Measurements from ENCODE around the gene LIN7B.

Gene LIN7B

DNA sequence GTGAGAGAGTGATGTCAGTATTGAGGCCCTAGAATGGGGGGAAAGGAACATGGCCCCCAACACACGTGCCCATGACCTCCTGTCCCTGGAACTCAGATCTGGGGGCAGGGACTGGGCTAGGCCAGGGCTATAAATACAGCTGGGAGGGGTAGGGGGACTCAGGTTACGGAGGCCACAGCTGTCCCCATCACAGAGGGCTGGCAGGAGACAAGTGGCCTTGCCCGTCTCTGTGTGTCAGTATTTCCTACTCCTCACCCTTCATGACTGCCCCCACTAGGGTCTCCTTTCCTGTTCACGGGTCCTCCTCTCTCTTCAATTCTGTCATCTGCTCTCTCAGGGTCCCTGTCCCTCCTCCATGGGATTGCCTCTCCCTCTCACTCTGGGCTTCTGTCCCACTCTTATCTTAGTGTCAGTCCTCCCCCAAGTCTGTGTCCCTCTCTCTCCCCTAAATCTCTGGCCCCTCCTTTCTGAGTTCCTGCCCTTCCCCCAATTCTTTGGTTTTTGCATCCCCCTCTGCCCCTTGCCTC is 41.7 kb downstream of the LIN7B start:
- TF ChIP-seq YY1 (IDR thresholded peaks at IDR 0.05; ENCODE audit: insufficient read depth, insufficient read length): no peak
- no peak for TF ChIP-seq ZNF274 (IDR thresholded peaks at IDR 0.05; ENCODE audit: low read depth, low read length)
- TF ChIP-seq SUZ12 (IDR thresholded peaks at IDR 0.05; ENCODE audit: extremely low read depth, insufficient read depth, insufficient read length): no peak
- Histone ChIP-seq H3K4me1 (ENCODE audit: insufficient read depth, insufficient read length) (peaks cover 6% of the 10 kb centered on the region), H3K9ac (ENCODE audit: insufficient read length, low read depth) (no peak overlapping the region), H3K27me3 (ENCODE audit: insufficient read depth, insufficient read length) (peaks cover 22% of the 10 kb centered on the region), H3K9me3 (ENCODE audit: insufficient read depth, low read length) (no peaks in the 10 kb centered on the region), H3K36me3 (ENCODE audit: insufficient read depth, insufficient read length, low read length) (no peaks in the 10 kb centered on the region), H3K4me3 (ENCODE audit: insufficient read length, low read depth) (no peak overlapping the region)
- DNase-seq (ENCODE audit: low read depth, low spot score): no peak

DNA sequence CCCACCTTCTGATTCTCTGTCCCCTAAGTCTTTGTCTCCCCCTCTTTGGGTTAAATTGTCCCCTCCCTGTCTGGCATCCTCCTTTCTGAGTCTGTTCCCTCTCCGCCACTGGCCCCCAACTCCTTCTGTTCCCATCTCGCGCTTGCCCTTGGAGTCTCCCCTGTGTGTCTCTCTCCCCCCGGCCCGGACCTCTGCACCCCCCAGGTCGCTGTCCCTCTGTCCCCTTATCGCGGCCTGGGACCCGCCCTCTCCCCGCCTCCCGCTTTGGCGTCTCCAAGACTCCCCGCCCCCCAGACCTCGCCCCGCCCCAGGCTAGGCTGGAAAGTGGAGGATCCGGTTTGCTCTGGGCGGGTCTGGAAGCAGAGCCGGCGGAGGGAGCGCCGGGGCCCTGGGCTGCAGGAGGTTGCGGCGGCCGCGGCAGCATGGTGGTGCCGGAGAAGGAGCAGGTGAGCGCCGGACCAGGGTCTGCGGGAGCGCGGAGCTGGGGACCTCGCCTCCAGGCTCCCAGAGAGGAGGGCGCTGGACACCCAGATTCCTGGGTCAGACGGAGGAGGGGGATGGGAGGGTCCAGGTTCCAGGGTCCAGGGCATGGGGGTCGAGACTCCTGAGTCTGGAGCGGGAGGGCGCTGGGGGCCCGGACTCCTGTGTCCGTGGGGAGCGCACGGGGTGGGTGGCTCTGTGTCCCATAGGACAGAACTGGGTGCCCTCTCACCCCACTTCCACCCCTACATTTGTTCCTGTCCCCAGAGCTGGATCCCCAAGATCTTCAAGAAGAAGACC is 43.5 kb downstream of the LIN7B start, which contains the start of gene TRPM4:
Gene TRPM4, plus strand, starts transcription at position 348 of the 780 bp plus-strand sequence. Its CDS starts 75 bp downstream, at position 423.
- Histone ChIP-seq H3K36me3 (ENCODE audit: insufficient read depth, insufficient read length, low read length) (no peaks in the 10 kb centered on the region), H3K4me3 (ENCODE audit: insufficient read length, low read depth) (peak within 1 kb of the TSS; percentile 68), H3K9ac (ENCODE audit: insufficient read length, low read depth) (peak within 1 kb of the TSS; percentile 82), H3K9me3 (ENCODE audit: insufficient read depth, low read length) (no peaks in the 10 kb centered on the region), H3K4me1 (ENCODE audit: insufficient read depth, insufficient read length) (peaks cover 6% of the 10 kb centered on the region), H3K27me3 (ENCODE audit: insufficient read depth, insufficient read length) (peaks cover 22% of the 10 kb centered on the region)
- TF ChIP-seq ZNF274 (IDR thresholded peaks at IDR 0.05; ENCODE audit: low read depth, low read length) (no peak), SUZ12 (IDR thresholded peaks at IDR 0.05; ENCODE audit: extremely low read depth, insufficient read depth, insufficient read length) (no peak), YY1 (IDR thresholded peaks at IDR 0.05; ENCODE audit: insufficient read depth, insufficient read length) (no peak)
- DNase-seq (ENCODE audit: low read depth, low spot score): peak; percentile 57

DNA sequence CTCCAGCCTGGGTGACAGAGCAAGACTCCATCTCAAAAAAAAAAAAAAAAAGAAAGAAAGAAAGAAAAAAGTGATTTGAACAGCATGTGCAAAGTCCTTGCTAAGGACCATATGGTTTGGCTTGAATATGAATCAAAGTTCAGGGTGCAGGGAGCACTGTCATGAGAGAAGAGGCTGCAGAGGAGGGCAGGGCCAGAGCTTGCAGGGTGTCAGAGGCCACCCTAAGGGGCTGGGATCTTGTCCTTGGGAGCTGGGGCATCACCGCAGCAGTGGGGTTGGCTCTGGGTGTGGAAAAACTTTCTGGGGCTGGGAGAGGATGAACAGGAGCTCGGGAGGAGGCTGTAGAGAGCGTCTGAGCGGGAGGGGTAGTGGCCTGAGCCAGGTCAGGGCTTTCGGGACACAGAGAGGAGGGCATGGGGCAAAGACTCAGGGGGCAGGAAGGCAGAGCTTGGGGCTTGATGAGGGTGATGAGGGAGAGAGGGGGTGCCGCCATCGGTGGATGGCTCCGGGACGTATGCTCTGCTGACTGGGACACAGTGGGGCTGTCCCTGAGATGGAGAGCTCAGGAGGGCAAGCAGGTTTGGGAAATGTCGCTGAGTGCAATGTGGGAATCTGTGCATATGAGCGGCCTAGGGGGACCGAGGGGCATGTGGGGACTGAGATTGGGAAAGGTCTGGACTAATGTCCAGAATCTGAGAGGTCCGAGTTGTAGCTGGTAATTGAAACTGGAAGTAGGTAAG is 46.5 kb downstream of the LIN7B start:
- Histone ChIP-seq H3K9me3 (ENCODE audit: insufficient read depth, low read length) (no peaks in the 10 kb centered on the region), H3K27me3 (ENCODE audit: insufficient read depth, insufficient read length) (peaks cover 3% of the 10 kb centered on the region)

DNA sequence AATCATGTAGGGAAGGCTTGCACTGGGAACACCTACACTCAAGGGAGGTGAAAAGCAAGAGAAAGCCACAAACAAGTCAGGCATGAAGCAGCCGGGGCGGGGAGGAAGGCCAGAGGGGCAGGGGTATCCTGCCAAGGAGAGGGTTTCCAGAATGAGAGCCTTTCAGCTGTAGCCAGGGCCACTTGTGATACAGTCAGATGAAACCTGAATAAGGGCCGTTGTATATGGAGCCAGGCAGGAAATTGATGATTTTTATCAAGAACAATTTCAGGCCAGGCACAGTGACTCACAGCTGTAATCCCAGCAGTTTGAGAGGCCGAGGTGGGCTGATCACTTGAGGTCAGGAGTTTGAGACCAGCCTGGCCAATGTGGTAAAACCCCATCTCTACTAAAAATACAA is 47.8 kb downstream of the LIN7B start:
- TF ChIP-seq YY1 (IDR thresholded peaks at IDR 0.05; ENCODE audit: insufficient read depth, insufficient read length): no peak
- TF ChIP-seq ZNF274 (IDR thresholded peaks at IDR 0.05; ENCODE audit: low read depth, low read length): no peak
- no peak for TF ChIP-seq SUZ12 (IDR thresholded peaks at IDR 0.05; ENCODE audit: extremely low read depth, insufficient read depth, insufficient read length)
- Histone ChIP-seq H3K4me1 (ENCODE audit: insufficient read depth, insufficient read length) (peaks cover 9% of the 10 kb centered on the region), H3K9me3 (ENCODE audit: insufficient read depth, low read length) (no peaks in the 10 kb centered on the region), H3K9ac (ENCODE audit: insufficient read length, low read depth) (no peak overlapping the region), H3K4me3 (ENCODE audit: insufficient read length, low read depth) (no peak overlapping the region), H3K36me3 (ENCODE audit: insufficient read depth, insufficient read length, low read length) (no peaks in the 10 kb centered on the region), H3K27me3 (ENCODE audit: insufficient read depth, insufficient read length) (peaks cover 3% of the 10 kb centered on the region)
- no peak for DNase-seq (ENCODE audit: low read depth, low spot score)

More for the DNA sequence above, 46.5 kb downstream of the LIN7B start:
- TF ChIP-seq ZNF274 (IDR thresholded peaks at IDR 0.05; ENCODE audit: low read depth, low read length) (no peak), YY1 (IDR thresholded peaks at IDR 0.05; ENCODE audit: insufficient read depth, insufficient read length) (no peak), SUZ12 (IDR thresholded peaks at IDR 0.05; ENCODE audit: extremely low read depth, insufficient read depth, insufficient read length) (no peak)
- DNase-seq (ENCODE audit: low read depth, low spot score): no peak
- no peak overlapping the region for H3K4me3 ChIP-seq (ENCODE audit: insufficient read length, low read depth)
- peaks cover 7% of the 10 kb centered on the region for H3K4me1 ChIP-seq (ENCODE audit: insufficient read depth, insufficient read length)
- H3K9ac ChIP-seq (ENCODE audit: insufficient read length, low read depth): no peak overlapping the region
- no peaks in the 10 kb centered on the region for H3K36me3 ChIP-seq (ENCODE audit: insufficient read depth, insufficient read length, low read length)

DNA sequence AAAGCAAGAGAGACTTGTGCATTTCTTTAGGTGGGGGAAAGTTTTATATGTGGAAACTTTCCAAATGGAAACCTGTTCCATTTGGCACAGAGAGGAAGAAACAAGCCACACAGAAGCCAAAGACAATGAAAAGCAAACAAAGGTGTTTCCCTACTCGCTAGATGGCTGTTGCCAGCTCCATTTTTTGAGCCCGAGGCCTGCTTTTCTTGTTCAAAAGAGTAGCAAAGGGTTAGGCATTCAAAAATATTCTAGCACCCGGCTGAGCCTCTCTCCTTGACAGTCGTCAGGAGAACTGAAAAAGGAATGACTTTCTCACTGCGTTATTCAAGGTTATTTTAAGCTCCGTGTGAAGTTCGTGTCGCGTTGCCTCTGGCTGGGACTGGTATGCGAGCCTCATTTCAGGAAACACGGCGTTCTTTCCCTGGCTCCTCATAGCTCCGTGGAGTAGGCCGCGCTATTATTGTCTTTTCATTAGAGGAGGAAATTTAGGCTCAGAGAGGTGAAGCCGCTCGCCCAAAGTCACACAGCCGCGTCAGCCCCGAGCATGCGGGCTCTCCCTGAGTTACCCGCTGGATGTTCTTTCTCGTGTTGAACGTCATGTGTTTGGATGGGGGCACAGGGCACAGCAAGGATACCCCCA is 51.1 kb downstream of the LIN7B start:
- H3K9me3 ChIP-seq (ENCODE audit: insufficient read depth, low read length): no peaks in the 10 kb centered on the region
- H3K4me3 ChIP-seq (ENCODE audit: insufficient read length, low read depth): no peak overlapping the region
- TF ChIP-seq SUZ12 (IDR thresholded peaks at IDR 0.05; ENCODE audit: extremely low read depth, insufficient read depth, insufficient read length) (no peak), YY1 (IDR thresholded peaks at IDR 0.05; ENCODE audit: insufficient read depth, insufficient read length) (no peak), ZNF274 (IDR thresholded peaks at IDR 0.05; ENCODE audit: low read depth, low read length) (no peak)
- no peak overlapping the region for H3K9ac ChIP-seq (ENCODE audit: insufficient read length, low read depth)
- H3K4me1 ChIP-seq (ENCODE audit: insufficient read depth, insufficient read length): peaks cover 8% of the 10 kb centered on the region
- no peaks in the 10 kb centered on the region for H3K36me3 ChIP-seq (ENCODE audit: insufficient read depth, insufficient read length, low read length)
- H3K27me3 ChIP-seq (ENCODE audit: insufficient read depth, insufficient read length): no peaks in the 10 kb centered on the region
- DNase-seq (ENCODE audit: low read depth, low spot score): no peak

DNA sequence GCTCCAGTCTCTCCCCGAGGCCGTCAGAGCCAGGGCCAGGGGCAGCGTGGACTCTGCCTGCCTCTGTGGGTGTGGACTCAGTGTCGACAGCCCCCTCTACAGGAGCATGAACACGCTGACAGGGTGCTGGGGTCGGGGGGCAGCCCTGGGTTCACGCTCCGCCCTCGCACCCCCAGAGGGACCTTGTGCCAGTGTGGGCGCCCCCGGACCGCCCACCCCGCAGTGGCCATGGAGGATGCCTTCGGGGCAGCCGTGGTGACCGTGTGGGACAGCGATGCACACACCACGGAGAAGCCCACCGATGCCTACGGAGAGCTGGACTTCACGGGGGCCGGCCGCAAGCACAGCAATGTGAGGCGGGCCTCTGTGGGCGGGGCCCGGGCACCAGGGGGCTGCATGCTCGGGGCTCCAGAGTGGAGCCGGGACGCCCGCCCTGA is 51.7 kb downstream of the LIN7B start:
- H3K36me3 ChIP-seq (ENCODE audit: insufficient read depth, insufficient read length, low read length): no peaks in the 10 kb centered on the region
- no peak overlapping the region for H3K9ac ChIP-seq (ENCODE audit: insufficient read length, low read depth)
- TF ChIP-seq SUZ12 (IDR thresholded peaks at IDR 0.05; ENCODE audit: extremely low read depth, insufficient read depth, insufficient read length) (no peak), YY1 (IDR thresholded peaks at IDR 0.05; ENCODE audit: insufficient read depth, insufficient read length) (no peak), ZNF274 (IDR thresholded peaks at IDR 0.05; ENCODE audit: low read depth, low read length) (no peak)
- H3K4me3 ChIP-seq (ENCODE audit: insufficient read length, low read depth): no peak overlapping the region
- H3K9me3 ChIP-seq (ENCODE audit: insufficient read depth, low read length): no peaks in the 10 kb centered on the region
- no peaks in the 10 kb centered on the region for H3K27me3 ChIP-seq (ENCODE audit: insufficient read depth, insufficient read length)
- DNase-seq (ENCODE audit: low read depth, low spot score): no peak
- H3K4me1 ChIP-seq (ENCODE audit: insufficient read depth, insufficient read length): peaks cover 8% of the 10 kb centered on the region

Measured in NT2/D1 (cell line).